ENCODE measurements around the gene NPFF. TPM values are rescaled to one million over a fixed set of nuclear protein-coding genes. Genes with fewer than 3 reads are reported as not detected.

Gene NPFF
- polyA plus RNA-seq, 1 experiment: not detected

GRCh38 chr12:53505555-53506449 is 1.5 kb downstream of the NPFF start:
- DNase-seq (ENCODE audit: low read depth): no peak
- CTCF ChIA-PET: interaction anchor here (0.6 to 2.7 kb wide), 6 partner anchors 29 to 184 kb away, joined by 3 to 10 read pairs (median 4); partner anchors contain the start of gene AAAS
- no peak for TF ChIP-seq CTCF (IDR thresholded peaks at IDR 0.05; ENCODE audit: insufficient read depth, low read depth, low read length)
- Histone ChIP-seq H3K36me3 (ENCODE audit: control insufficient read depth, insufficient read depth, low read length) (peaks cover 11% of the 10 kb centered on the region), H3K4me3 (ENCODE audit: low read depth, low read length) (no peak overlapping the region), H3K27me3 (ENCODE audit: control insufficient read depth, insufficient read depth, low read length) (no peaks in the 10 kb centered on the region)
- POLR2A ChIA-PET: interaction anchor here (0.6 kb wide), 1 partner anchor 53 kb away, joined by 6 read pairs; no protein-coding TSS in a partner anchor

GRCh38 chr12:53505086-53505485 is 2.2 kb downstream of the NPFF start:
- Histone ChIP-seq H3K27me3 (ENCODE audit: control insufficient read depth, insufficient read depth, low read length) (no peaks in the 10 kb centered on the region), H3K36me3 (ENCODE audit: control insufficient read depth, insufficient read depth, low read length) (peaks cover 10% of the 10 kb centered on the region), H3K4me3 (ENCODE audit: low read depth, low read length) (no peak overlapping the region)
- no peak for TF ChIP-seq CTCF (IDR thresholded peaks at IDR 0.05; ENCODE audit: insufficient read depth, low read depth, low read length)
- ChIA-PET POLR2A (no interaction called here), CTCF (interaction anchor here (1.1 to 2.7 kb wide), 4 partner anchors 147 to 181 kb away, joined by 3 to 10 read pairs (median 4); no protein-coding TSS in a partner anchor)
- DNase-seq (ENCODE audit: low read depth): no peak

GRCh38 chr12:53504004-53504920 is 3.0 kb downstream of the NPFF start:
- no peak for TF ChIP-seq CTCF (IDR thresholded peaks at IDR 0.05; ENCODE audit: insufficient read depth, low read depth, low read length)
- peaks cover 10% of the 10 kb centered on the region for H3K36me3 ChIP-seq (ENCODE audit: control insufficient read depth, insufficient read depth, low read length)
- ChIA-PET POLR2A (no interaction called here), CTCF (interaction anchor here (1.1 to 2.7 kb wide), 4 partner anchors 152 to 183 kb away, joined by 3 to 10 read pairs (median 4); partner anchors contain the start of gene AAAS)
- no peak overlapping the region for H3K4me3 ChIP-seq (ENCODE audit: low read depth, low read length)
- DNase-seq (ENCODE audit: low read depth): no peak
- H3K27me3 ChIP-seq (ENCODE audit: control insufficient read depth, insufficient read depth, low read length): no peaks in the 10 kb centered on the region

- Histone ChIP-seq H3K4me3 (ENCODE audit: low read depth, low read length) (no peak overlapping the region), H3K27me3 (ENCODE audit: control insufficient read depth, insufficient read depth, low read length) (no peaks in the 10 kb centered on the region), H3K36me3 (ENCODE audit: control insufficient read depth, insufficient read depth, low read length) (peaks cover 10% of the 10 kb centered on the region)
- ChIA-PET POLR2A (no interaction called here), CTCF (interaction anchor here (1.2 to 2.7 kb wide), 3 partner anchors 82 to 182 kb away, joined by 3 to 10 read pairs (median 5); partner anchors contain the start of gene AAAS)
- no peak for TF ChIP-seq CTCF (IDR thresholded peaks at IDR 0.05; ENCODE audit: insufficient read depth, low read depth, low read length)
- no peak for DNase-seq (ENCODE audit: low read depth)
Observed at GRCh38 chr12:53502983-53503728, 4.1 kb downstream of the NPFF start.
